ENCODE data around the gene KRTAP10-4.

GRCh38 chr21:44526096-44526997, 47.2 kb upstream of the KRTAP10-4 start:
- TF ChIP-seq CTCF (IDR thresholded peaks at IDR 0.05) (no peak), TP53 (CRISPR knock-in tag; IDR thresholded peaks at IDR 0.05) (no peak), CHD2 (IDR thresholded peaks at IDR 0.05; ENCODE audit: low read length, partially characterized antibody) (no peak), HDAC2 (IDR thresholded peaks at IDR 0.05) (no peak), TFCP2L1 (CRISPR knock-in tag; IDR thresholded peaks at IDR 0.05) (no peak), CHD4 (IDR thresholded peaks at IDR 0.05; ENCODE audit: borderline replicate concordance) (no peak), HMGXB4 (CRISPR knock-in tag; IDR thresholded peaks at IDR 0.05; ENCODE audit: borderline replicate concordance) (no peak), CBX8 (IDR thresholded peaks at IDR 0.05) (no peak), CEBPB (IDR thresholded peaks at IDR 0.05) (no peak), POLR2A (IDR thresholded peaks at IDR 0.05; ENCODE audit: low read length) (no peak), GATA3 (IDR thresholded peaks at IDR 0.05; ENCODE audit: borderline replicate concordance) (no peak), SMC3 (IDR thresholded peaks at IDR 0.05) (no peak), RFX5 (IDR thresholded peaks at IDR 0.05) (no peak)
- TF ChIP-seq, protein P1, sequence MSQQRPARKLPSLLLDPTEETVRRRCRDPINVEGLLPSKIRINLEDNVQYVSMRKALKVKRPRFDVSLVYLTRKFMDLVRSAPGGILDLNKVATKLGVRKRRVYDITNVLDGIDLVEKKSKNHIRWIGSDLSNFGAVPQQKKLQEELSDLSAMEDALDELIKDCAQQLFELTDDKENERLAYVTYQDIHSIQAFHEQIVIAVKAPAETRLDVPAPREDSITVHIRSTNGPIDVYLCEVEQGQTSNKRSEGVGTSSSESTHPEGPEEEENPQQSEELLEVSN (IDR thresholded peaks at IDR 0.05; ENCODE audit: borderline replicate concordance, low read depth): no peak

Measured in A549 (cell line).